ENCODE results near the gene IL15. TPM values are rescaled to one million over a fixed set of nuclear protein-coding genes. Genes with fewer than 3 reads are reported as not detected.
A peak's percentile ranks its signal among the peaks of the same experiment; 100 is the strongest.

The IL15 gene
- total and polyA plus RNA-seq, 2 of the 4 experiments (the other 2 are of a cell fraction): 5.0 to 5.2 TPM

DNA sequence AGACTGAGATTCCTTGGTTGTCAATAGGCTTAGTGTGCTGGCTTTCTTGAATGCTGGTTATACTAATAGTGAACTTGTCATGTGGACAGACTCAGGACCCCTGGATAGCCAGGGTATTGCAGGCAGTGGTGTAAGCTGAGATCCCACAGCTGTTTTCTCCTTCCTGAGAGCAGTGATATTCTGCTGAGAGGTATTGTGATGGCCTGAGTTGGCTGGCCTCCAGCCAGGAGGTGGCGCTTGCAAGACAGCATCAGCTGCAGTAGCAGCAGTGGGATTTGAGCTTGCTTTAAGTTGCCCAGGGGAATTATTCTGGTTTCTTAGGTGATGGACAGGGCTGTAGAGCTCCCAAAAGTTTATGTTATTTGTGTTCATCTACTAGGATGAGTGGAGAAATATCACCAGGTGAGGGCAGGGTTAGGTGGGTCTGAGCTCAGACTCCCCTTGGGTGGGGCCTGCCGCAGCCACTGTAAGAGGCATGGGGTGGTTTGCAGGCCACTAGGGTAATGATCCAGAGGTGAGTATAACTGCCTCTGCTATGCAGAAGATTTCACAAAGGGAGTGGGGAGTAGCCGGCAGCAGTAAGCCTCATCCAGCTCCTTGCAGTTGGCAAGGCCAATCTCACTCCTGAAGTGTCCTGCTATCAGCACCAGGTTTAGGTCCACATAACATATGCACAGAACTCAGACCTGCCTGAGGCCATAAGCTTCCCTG, 66.2 kb downstream of the IL15 start:
- no peak overlapping the region for H3K14ac ChIP-seq (replicated peaks; ENCODE audit: low read depth, low read length)
- no TSS peak for BruUV-seq (replicated peaks)
- H2AK9ac ChIP-seq (replicated peaks; ENCODE audit: low read depth, low read length, poor library complexity): no peak overlapping the region
- no peak overlapping the region for H4K91ac ChIP-seq (ENCODE audit: insufficient read depth, low read depth, low read length)
- peaks cover 4% of the 10 kb centered on the region; the same call in 1 of the 2 replicates for H3K9me1 ChIP-seq (ENCODE audit: insufficient read depth, low read length)
- H3K9ac ChIP-seq (ENCODE audit: low read depth, low read length): no peak overlapping the region
- H3K27ac ChIP-seq (ENCODE audit: insufficient read depth, low read length): no peak overlapping the region
- H3K36me3 ChIP-seq (ENCODE audit: control insufficient read depth, insufficient read depth, low read length): no peaks in the 10 kb centered on the region
- WGBS, 2 experiments (ENCODE audit: extremely low coverage in 2 of 2, insufficient read length in 1 of 2): no CpG with 5 or more reads among the region's 3 CpGs
- no peak overlapping the region for H3K18ac ChIP-seq (ENCODE audit: low read depth, low read length)
- no peak overlapping the region for H3K4ac ChIP-seq (ENCODE audit: low read depth, low read length)
- in situ Hi-C loops (cut with MboI; ENCODE audit: low sequenced_read_pairs): no loop called here
- peak overlapping the region; percentile 10; the same call in 1 of the 2 replicates for H2AK5ac ChIP-seq (ENCODE audit: low read depth, low read length)
- no peak overlapping the region for H2BK120ac ChIP-seq (ENCODE audit: low read depth, low read length)
- dilution Hi-C loops (cut with HindIII; ENCODE audit: low sequenced_read_pairs, unreplicated experiment): no loop called here
- peaks cover 2% of the 10 kb centered on the region for H3K9me3 ChIP-seq (ENCODE audit: control insufficient read depth, insufficient read depth, low read length)
- H4K5ac ChIP-seq (ENCODE audit: low read depth, low read length): no peak overlapping the region
- H4K20me1 ChIP-seq (ENCODE audit: insufficient read depth, low read length): no peaks in the 10 kb centered on the region
- H3K4me3 ChIP-seq (ENCODE audit: insufficient read depth, low read depth, low read length): no peak overlapping the region
- no peak overlapping the region for H3K4me2 ChIP-seq (ENCODE audit: low read depth, low read length)
- ChIA-PET CTCF (interaction anchor here (0.6 to 1.3 kb wide), 5 partner anchors 9 to 1179 kb away, joined by 3 to 5 read pairs (median 3); partner anchors contain the start of gene ELMOD2), POLR2A (ENCODE audit: unreplicated experiment) (interaction anchor here (0.5 kb wide), 1 partner anchor 79 kb away, joined by 3 read pairs; no protein-coding TSS in a partner anchor)
- peaks cover 7% of the 10 kb centered on the region; the same call in 1 of the 2 replicates for H3K4me1 ChIP-seq (ENCODE audit: control insufficient read depth, insufficient read depth, low read length)
- intact Hi-C loops (cut with micrococcal nuclease): no loop called here
- no peak overlapping the region for H2AFZ ChIP-seq (replicated peaks; ENCODE audit: low read length, poor library complexity)
- H4K8ac ChIP-seq (ENCODE audit: low read depth in 2 of 2, low read length in 2 of 2): no peak overlapping the region
- H3K23ac ChIP-seq (ENCODE audit: low read depth, low read length): no peak overlapping the region
- no peak overlapping the region for H3K56ac ChIP-seq (ENCODE audit: extremely low read depth, insufficient read depth, low read length)
- no peak overlapping the region for H2BK20ac ChIP-seq (ENCODE audit: low read depth, low read length)
- no peaks in the 10 kb centered on the region for H3K27me3 ChIP-seq (ENCODE audit: control insufficient read depth, insufficient read depth, low read length)
- no peak overlapping the region for H2BK15ac ChIP-seq (ENCODE audit: low read depth, low read length)
- H3K79me1 ChIP-seq (ENCODE audit: low read depth in 1 of 2, low read length in 2 of 2): peaks cover 8 to 10% of the 10 kb centered on the region in 2 experiments; a peak in 2 of 4 replicates
- no peak overlapping the region for H2BK5ac ChIP-seq (ENCODE audit: low read depth, low read length, poor library complexity, severe bottlenecking)
- DNase-seq (peak; percentile 49), ATAC-seq (ENCODE audit: low read depth) (no peak; the same call in 1 of the 2 replicates)
- TF ChIP-seq CHD1 (IDR thresholded peaks at IDR 0.05; ENCODE audit: low read depth, low read length) (no peak), CEBPB (IDR thresholded peaks at IDR 0.05; ENCODE audit: low read depth, low read length) (no peak), MAZ (IDR thresholded peaks at IDR 0.05; ENCODE audit: borderline replicate concordance, low read depth, low read length) (no peak), SMC3 (IDR thresholded peaks at IDR 0.05; ENCODE audit: low read depth, low read length) (no peak), NFE2L2 (IDR thresholded peaks at IDR 0.05; ENCODE audit: low read depth, low read length) (no peak), BHLHE40 (IDR thresholded peaks at IDR 0.05; ENCODE audit: low read depth, low read length) (no peak), POLR2A (IDR thresholded peaks at IDR 0.05; ENCODE audit: low read depth, low read length) (no peak), RFX5 (IDR thresholded peaks at IDR 0.05; ENCODE audit: low read depth, low read length) (no peak), FOS (IDR thresholded peaks at IDR 0.05; ENCODE audit: low read depth, low read length) (no peak), MXI1 (IDR thresholded peaks at IDR 0.05; ENCODE audit: borderline replicate concordance, low read depth, low read length) (no peak), MAFK (IDR thresholded peaks at IDR 0.05; ENCODE audit: low read depth, low read length) (no peak), RCOR1 (IDR thresholded peaks at IDR 0.05; ENCODE audit: insufficient replicate concordance, low read length) (no peak)
- TF ChIP-seq, protein P1, sequence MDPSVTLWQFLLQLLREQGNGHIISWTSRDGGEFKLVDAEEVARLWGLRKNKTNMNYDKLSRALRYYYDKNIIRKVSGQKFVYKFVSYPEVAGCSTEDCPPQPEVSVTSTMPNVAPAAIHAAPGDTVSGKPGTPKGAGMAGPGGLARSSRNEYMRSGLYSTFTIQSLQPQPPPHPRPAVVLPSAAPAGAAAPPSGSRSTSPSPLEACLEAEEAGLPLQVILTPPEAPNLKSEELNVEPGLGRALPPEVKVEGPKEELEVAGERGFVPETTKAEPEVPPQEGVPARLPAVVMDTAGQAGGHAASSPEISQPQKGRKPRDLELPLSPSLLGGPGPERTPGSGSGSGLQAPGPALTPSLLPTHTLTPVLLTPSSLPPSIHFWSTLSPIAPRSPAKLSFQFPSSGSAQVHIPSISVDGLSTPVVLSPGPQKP (IDR thresholded peaks at IDR 0.05; ENCODE audit: borderline replicate concordance, low read depth, low read length): no peak
- TF ChIP-seq, protein P2, sequence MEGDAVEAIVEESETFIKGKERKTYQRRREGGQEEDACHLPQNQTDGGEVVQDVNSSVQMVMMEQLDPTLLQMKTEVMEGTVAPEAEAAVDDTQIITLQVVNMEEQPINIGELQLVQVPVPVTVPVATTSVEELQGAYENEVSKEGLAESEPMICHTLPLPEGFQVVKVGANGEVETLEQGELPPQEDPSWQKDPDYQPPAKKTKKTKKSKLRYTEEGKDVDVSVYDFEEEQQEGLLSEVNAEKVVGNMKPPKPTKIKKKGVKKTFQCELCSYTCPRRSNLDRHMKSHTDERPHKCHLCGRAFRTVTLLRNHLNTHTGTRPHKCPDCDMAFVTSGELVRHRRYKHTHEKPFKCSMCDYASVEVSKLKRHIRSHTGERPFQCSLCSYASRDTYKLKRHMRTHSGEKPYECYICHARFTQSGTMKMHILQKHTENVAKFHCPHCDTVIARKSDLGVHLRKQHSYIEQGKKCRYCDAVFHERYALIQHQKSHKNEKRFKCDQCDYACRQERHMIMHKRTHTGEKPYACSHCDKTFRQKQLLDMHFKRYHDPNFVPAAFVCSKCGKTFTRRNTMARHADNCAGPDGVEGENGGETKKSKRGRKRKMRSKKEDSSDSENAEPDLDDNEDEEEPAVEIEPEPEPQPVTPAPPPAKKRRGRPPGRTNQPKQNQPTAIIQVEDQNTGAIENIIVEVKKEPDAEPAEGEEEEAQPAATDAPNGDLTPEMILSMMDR (conservative IDR thresholded peaks at IDR 0.05; ENCODE audit: low read depth, low read length): no peak
- TF ChIP-seq, protein P3, sequence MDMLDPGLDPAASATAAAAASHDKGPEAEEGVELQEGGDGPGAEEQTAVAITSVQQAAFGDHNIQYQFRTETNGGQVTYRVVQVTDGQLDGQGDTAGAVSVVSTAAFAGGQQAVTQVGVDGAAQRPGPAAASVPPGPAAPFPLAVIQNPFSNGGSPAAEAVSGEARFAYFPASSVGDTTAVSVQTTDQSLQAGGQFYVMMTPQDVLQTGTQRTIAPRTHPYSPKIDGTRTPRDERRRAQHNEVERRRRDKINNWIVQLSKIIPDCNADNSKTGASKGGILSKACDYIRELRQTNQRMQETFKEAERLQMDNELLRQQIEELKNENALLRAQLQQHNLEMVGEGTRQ (IDR thresholded peaks at IDR 0.05; ENCODE audit: low read depth, low read length): no peak

Data from IMR-90 (cell line).